Fibroblast of pulmonary artery (primary cell): ENCODE data around the gene PAPPA.

Experiments
- DNase-seq: peaks from one replicate; pipeline ENCODE4 v3.0.0-alpha.2; 2010; ENCODE audit warnings: low read depth
- H3K4me3 ChIP-seq: replicated peaks from 2 replicates; pipeline ENCODE4 v1.5.1; 2011; ENCODE audit warnings: low read depth, mild to moderate bottlenecking, control low read depth, low read length, moderate library complexity
- TF ChIP-seq, protein P1 (sequence below): IDR thresholded peaks from 2 replicates; pipeline ENCODE4 v1.5.1; 2011; ENCODE audit warnings: mild to moderate bottlenecking, control low read depth, low read length, inconsistent platforms; ENCODE audit errors: missing control alignments

PAPPA gene

GRCh38 chr9:116208417-116209232 is 55.0 kb downstream of the PAPPA start:
- TF ChIP-seq, protein P1, sequence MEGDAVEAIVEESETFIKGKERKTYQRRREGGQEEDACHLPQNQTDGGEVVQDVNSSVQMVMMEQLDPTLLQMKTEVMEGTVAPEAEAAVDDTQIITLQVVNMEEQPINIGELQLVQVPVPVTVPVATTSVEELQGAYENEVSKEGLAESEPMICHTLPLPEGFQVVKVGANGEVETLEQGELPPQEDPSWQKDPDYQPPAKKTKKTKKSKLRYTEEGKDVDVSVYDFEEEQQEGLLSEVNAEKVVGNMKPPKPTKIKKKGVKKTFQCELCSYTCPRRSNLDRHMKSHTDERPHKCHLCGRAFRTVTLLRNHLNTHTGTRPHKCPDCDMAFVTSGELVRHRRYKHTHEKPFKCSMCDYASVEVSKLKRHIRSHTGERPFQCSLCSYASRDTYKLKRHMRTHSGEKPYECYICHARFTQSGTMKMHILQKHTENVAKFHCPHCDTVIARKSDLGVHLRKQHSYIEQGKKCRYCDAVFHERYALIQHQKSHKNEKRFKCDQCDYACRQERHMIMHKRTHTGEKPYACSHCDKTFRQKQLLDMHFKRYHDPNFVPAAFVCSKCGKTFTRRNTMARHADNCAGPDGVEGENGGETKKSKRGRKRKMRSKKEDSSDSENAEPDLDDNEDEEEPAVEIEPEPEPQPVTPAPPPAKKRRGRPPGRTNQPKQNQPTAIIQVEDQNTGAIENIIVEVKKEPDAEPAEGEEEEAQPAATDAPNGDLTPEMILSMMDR = peak; percentile 34
- peak; percentile 60 for DNase-seq

GRCh38 chr9:116209414-116210116 is 56.0 kb downstream of the PAPPA start:
- TF ChIP-seq, protein P1 = no peak
- no peak for DNase-seq
- H3K4me3 ChIP-seq = no peak overlapping the region

More at GRCh38 chr9:116208417-116209232, 55.0 kb downstream of the PAPPA start:
- H3K4me3 ChIP-seq = no peak overlapping the region

DNA sequence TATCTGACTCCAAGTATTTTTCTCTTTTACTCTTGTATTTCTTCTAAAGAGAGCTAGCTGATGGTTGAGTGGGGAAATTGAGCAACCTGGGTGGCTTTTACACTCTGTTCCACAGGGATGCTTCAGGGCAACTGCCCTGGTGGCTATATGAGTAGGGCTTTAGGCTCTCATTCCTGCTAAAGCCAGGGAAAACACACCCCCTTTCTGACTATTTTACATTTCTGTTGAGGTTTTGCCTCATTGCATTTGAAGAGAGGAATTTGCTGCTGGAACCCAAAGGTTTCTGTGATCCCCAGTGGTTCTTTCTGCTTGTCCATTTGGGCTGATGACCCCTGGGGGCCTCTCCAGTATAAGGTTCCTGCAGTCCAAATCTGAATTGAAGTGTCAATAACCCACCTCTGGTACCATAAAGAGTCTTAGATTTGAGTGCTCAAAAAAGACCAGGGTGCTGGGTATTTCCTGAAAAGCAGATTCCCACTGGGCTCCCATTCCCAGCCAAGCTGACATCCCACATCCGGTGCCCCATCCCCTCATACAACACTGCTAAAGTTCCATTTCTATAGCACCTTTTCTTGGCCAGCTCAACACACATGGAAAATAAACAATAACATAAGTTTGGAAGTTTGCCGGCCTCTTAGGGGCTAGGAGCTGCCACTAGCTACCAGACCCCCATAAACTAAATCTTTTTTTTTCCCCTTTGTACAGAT is 59.5 kb downstream of the PAPPA start:
- no peak for DNase-seq
- H3K4me3 ChIP-seq = no peak overlapping the region
- TF ChIP-seq, protein P1 = no peak

DNA sequence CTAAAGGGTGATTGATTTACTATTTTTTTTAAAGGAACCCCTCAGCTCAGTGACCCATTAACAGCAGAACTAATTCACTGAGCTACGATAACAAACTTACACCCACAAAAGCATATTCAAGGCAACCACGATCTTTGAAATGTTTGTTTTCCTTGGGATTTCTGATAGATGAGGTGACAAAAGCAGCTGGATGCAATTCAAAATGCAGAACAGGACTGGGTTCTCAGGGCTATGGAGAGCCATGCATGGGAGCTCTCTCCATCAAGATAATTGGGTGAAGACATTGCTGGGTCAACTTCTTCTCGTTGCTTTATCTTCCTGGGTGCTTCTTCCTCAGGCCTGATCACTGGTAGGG is 60.1 kb downstream of the PAPPA start:
- TF ChIP-seq, protein P1 = no peak
- no peak for DNase-seq
- no peak overlapping the region for H3K4me3 ChIP-seq

- no peak overlapping the region for H3K4me3 ChIP-seq
- TF ChIP-seq, protein P1 = no peak
- no peak for DNase-seq
These were observed 64.8 kb downstream of the PAPPA start for GRCh38 chr9:116218399-116218798.

DNA sequence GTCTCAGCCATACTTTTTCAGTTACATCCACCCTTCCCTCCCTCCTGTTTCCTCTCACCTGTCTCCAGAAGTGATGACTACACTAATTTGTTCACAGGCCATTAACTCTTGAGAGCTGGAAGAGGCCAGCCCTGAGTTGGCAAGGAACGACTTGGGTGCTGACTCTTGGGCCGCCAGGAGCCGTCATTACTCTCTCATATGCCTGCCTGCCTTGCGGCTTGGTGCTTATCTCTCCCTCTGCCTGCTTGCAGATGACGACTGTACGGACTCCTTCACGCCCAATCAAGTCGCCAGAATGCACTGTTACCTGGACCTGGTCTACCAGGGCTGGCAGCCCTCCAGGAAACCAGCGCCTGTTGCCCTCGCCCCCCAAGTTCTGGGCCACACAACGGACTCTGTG is 66.1 kb downstream of the PAPPA start:
- no peak overlapping the region for H3K4me3 ChIP-seq
- TF ChIP-seq, protein P1 = no peak
- no peak for DNase-seq
